Measurements from ENCODE around the gene BAD.
A peak's percentile ranks its signal among the peaks of the same experiment; 100 is the strongest.

Gene BAD

DNA sequence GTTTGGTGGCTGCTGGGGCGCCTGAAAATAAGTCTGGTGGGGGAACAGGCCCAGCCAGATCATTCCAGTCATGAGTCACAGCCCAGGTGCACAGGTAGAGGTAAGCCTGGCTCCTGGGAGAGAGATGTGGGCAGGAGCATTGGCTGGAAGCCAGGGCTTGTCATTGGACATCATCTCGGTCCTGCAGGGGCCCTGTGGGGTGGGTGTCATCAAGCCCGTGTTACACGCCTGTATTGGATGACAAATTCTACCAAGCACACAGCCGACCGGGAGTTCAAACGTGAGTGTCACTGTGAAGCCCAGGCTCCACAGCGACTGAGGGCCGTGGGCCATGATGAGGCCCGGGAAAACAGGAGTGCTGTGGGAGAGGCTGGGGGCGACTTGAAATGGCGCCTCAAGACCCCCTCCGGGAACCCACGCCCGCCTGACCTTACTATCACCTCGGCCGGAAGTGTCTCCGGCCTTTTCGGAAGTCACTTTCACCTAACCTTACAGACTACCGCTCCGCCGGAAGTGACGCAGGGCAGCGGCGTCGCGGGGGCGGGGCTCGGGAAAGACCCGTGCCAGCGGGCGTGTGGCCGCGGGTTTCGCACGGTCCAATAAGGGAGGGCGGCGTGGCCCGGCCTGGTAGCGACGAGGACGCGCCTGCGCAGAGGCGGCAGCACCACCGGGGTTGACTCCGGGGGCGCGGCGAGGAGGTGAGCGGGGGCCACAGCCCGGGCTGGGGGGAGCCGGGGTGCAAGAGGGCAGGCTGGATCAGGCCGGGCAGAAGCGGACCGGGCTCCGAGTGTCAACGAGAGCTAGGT lies 43.8 kb downstream of the BAD start, which contains the start of gene FKBP2:
Gene FKBP2, plus strand, starts transcription at position 661 of the 806 bp plus-strand sequence. CDS start 1,293 bp downstream, outside the sequence.
- Mint-ChIP-seq H3K4me1 (peaks cover 30% of the 10 kb centered on the region), H3K27ac (peak within 1 kb of the TSS; percentile 97), H3K27me3 (no peaks in the 10 kb centered on the region), H3K9me3 (no peaks in the 10 kb centered on the region), H3K4me3 (peak within 1 kb of the TSS; percentile 93), H3K36me3 (no peaks in the 10 kb centered on the region)

GRCh38 chr11:64239662-64240434 lies 44.6 kb downstream of the BAD start:
- Mint-ChIP-seq H3K4me3 (peak overlapping the region; percentile 93), H3K27me3 (no peaks in the 10 kb centered on the region), H3K4me1 (peaks cover 37% of the 10 kb centered on the region), H3K36me3 (no peaks in the 10 kb centered on the region), H3K9me3 (no peaks in the 10 kb centered on the region), H3K27ac (peak overlapping the region; percentile 97)

DNA sequence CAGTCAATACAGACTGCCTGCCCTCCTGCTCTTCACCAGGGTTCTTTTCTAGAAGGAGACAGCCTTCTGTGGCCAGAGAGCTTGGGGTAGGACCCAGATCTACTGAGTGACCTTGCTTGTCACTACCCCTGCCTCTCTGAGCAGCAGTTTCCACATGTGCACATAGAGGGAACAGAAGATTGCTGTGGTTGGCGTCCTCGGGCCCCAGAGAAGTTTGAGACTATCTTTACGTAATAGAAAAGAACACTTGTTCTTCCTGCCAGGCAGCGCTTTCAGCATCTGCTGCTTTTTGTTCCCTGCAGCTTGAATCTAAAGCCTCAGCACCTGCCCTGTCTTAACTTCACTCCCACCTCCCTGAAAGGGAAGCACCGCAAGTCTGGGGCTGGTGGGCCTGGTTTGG lies 45.5 kb downstream of the BAD start:
- H3K36me3 Mint-ChIP-seq = no peaks in the 10 kb centered on the region
- peak overlapping the region; percentile 59 for H3K27ac Mint-ChIP-seq
- peaks cover 37% of the 10 kb centered on the region for H3K4me1 Mint-ChIP-seq

GRCh38 chr11:64238076-64238475 lies 46.4 kb downstream of the BAD start:
- H3K27ac Mint-ChIP-seq = no peak overlapping the region
- no peaks in the 10 kb centered on the region for H3K36me3 Mint-ChIP-seq
- no peaks in the 10 kb centered on the region for H3K9me3 Mint-ChIP-seq
- no peaks in the 10 kb centered on the region for H3K27me3 Mint-ChIP-seq
- H3K4me3 Mint-ChIP-seq = no peak overlapping the region
- H3K4me1 Mint-ChIP-seq = peaks cover 35% of the 10 kb centered on the region

More for the DNA sequence above, 45.5 kb downstream of the BAD start:
- Mint-ChIP-seq H3K9me3 (no peaks in the 10 kb centered on the region), H3K27me3 (no peaks in the 10 kb centered on the region), H3K4me3 (no peak overlapping the region)

- Mint-ChIP-seq H3K4me3 (no peak overlapping the region), H3K36me3 (no peaks in the 10 kb centered on the region), H3K9me3 (no peaks in the 10 kb centered on the region), H3K27ac (no peak overlapping the region), H3K4me1 (peaks cover 35% of the 10 kb centered on the region), H3K27me3 (no peaks in the 10 kb centered on the region)
These were observed 46.9 kb downstream of the BAD start for GRCh38 chr11:64237484-64237951.

- peaks cover 45% of the 10 kb centered on the region for H3K4me1 Mint-ChIP-seq
- no peaks in the 10 kb centered on the region for H3K9me3 Mint-ChIP-seq
- H3K4me3 Mint-ChIP-seq = peak overlapping the region; percentile 79
- H3K36me3 Mint-ChIP-seq = no peaks in the 10 kb centered on the region
- H3K27ac Mint-ChIP-seq = peak overlapping the region; percentile 91
- no peaks in the 10 kb centered on the region for H3K27me3 Mint-ChIP-seq
These were observed 48.9 kb downstream of the BAD start for GRCh38 chr11:64235437-64236161.

DNA sequence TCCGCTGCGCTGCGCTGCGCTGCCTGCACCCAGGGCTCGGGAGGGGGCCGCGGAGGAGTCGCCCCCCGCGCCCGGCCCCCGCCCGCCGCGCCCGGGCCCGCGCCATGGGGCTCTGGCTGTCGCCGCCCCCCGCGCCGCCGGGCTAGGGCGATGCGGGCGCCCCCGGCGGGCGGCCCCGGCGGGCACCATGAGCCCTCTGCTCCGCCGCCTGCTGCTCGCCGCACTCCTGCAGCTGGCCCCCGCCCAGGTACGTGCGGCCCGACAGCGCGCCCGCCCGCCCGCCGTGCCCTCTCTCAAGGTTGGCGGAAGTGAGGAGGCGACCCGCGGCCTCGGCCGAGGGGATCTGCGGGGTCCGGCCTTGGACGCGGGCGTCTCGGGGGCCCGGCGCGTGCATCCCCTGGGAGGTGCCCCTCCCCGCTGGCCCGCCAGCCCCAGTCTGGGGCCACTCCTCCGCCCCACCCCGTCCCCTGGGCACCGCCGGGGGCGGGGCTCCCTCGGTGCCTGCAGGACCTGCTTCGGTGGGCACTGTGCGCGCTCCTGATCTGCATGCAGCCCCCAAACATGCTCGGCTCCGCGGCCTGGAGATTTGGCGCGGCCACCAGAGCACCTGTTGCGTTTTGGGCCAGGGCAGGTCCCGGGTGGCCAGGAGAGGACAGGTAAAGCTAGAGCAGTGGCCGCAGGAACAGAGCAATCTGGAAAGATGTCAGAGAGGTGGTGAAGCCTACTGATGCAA lies 49.7 kb downstream of the BAD start:
- peak overlapping the region; percentile 79 for H3K4me3 Mint-ChIP-seq
- peaks cover 40% of the 10 kb centered on the region for H3K4me1 Mint-ChIP-seq
- peak overlapping the region; percentile 76 for H3K27ac Mint-ChIP-seq
- H3K27me3 Mint-ChIP-seq = no peaks in the 10 kb centered on the region
- no peaks in the 10 kb centered on the region for H3K9me3 Mint-ChIP-seq
- no peaks in the 10 kb centered on the region for H3K36me3 Mint-ChIP-seq

- Mint-ChIP-seq H3K27me3 (no peaks in the 10 kb centered on the region), H3K4me3 (peak within 1 kb of the TSS; percentile 79), H3K4me1 (peaks cover 45% of the 10 kb centered on the region), H3K9me3 (no peaks in the 10 kb centered on the region), H3K27ac (peak within 1 kb of the TSS; percentile 91), H3K36me3 (no peaks in the 10 kb centered on the region)
These were observed 50.4 kb downstream of the BAD start, which contains the start of gene VEGFB for GRCh38 chr11:64233913-64234586. Gene VEGFB (plus strand): TSS chr11:64234584. CDS start chr11:64234834, 250 bp downstream.

DNA sequence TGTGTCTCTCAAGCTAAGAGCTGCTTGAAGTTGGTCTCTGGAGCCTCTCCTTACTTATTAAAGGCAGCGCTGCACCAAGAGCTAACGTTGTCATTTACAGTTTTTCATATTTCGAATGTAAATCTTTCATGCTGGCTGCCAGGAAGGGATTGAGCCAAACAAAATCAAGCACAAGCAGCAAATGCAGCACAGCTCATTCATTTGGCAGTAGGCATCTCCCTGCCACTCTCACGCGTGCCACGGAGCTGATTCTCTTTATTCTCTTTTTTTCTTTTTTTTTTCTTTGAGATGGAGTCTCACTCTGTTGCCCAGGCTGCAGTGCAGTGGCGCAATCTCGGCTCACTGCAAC lies 51.5 kb downstream of the BAD start:
- H3K9me3 Mint-ChIP-seq = no peaks in the 10 kb centered on the region
- H3K4me3 Mint-ChIP-seq = peak overlapping the region; percentile 76
- no peaks in the 10 kb centered on the region for H3K27me3 Mint-ChIP-seq
- H3K36me3 Mint-ChIP-seq = no peaks in the 10 kb centered on the region
- peak overlapping the region; percentile 68 for H3K27ac Mint-ChIP-seq
- peaks cover 49% of the 10 kb centered on the region for H3K4me1 Mint-ChIP-seq

GRCh38 chr11:64232182-64232966 lies 52.1 kb downstream of the BAD start:
- no peaks in the 10 kb centered on the region for H3K27me3 Mint-ChIP-seq
- no peaks in the 10 kb centered on the region for H3K9me3 Mint-ChIP-seq
- H3K27ac Mint-ChIP-seq = peak overlapping the region; percentile 68
- peak overlapping the region; percentile 76 for H3K4me3 Mint-ChIP-seq
- H3K4me1 Mint-ChIP-seq = peaks cover 54% of the 10 kb centered on the region
- H3K36me3 Mint-ChIP-seq = no peaks in the 10 kb centered on the region

DNA sequence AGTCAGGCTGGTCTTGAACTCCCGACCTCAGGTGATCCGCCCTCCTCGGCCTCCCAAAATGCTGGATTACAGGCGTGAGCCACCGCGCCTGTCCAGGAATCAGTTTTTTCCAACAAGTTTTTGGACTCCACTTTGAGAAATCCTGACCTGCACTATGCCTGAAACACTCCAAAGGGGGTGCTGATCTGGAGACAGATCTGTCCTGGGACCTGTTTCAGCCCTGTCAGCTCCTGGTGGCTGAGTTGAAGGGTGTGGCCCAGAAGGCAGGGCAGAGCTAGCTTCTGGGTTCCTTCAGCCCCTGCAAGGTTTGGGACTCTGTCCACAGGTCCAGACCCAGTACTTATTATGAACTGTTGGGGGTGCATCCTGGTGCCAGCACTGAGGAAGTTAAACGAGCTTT lies 52.9 kb downstream of the BAD start:
- Mint-ChIP-seq H3K9me3 (no peaks in the 10 kb centered on the region), H3K27ac (peak overlapping the region; percentile 68), H3K36me3 (no peaks in the 10 kb centered on the region), H3K4me1 (peaks cover 60% of the 10 kb centered on the region), H3K27me3 (no peaks in the 10 kb centered on the region), H3K4me3 (peak overlapping the region; percentile 62)

DNA sequence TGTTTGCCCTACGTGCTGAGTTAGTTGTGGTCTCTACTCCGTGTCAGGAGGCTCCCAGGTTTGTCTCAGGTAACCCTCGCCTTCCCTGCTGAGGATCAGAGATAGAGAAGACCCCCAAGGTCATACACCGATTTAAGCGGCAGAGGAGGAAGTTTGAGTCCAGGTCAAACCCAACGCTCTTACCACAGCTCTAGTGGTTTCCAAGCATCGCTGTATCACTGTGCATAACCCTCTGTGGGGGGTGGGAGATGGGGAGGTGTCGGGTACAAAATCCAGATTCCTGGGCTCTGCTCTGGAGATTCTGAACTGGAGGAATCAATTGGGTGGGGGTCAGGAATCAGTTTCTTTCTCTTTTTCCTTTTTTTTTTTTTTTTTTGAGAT lies 53.5 kb downstream of the BAD start:
- Mint-ChIP-seq H3K4me3 (peak overlapping the region; percentile 87), H3K4me1 (peaks cover 60% of the 10 kb centered on the region), H3K36me3 (no peaks in the 10 kb centered on the region), H3K27ac (no peak overlapping the region), H3K9me3 (no peaks in the 10 kb centered on the region), H3K27me3 (no peaks in the 10 kb centered on the region)

DNA sequence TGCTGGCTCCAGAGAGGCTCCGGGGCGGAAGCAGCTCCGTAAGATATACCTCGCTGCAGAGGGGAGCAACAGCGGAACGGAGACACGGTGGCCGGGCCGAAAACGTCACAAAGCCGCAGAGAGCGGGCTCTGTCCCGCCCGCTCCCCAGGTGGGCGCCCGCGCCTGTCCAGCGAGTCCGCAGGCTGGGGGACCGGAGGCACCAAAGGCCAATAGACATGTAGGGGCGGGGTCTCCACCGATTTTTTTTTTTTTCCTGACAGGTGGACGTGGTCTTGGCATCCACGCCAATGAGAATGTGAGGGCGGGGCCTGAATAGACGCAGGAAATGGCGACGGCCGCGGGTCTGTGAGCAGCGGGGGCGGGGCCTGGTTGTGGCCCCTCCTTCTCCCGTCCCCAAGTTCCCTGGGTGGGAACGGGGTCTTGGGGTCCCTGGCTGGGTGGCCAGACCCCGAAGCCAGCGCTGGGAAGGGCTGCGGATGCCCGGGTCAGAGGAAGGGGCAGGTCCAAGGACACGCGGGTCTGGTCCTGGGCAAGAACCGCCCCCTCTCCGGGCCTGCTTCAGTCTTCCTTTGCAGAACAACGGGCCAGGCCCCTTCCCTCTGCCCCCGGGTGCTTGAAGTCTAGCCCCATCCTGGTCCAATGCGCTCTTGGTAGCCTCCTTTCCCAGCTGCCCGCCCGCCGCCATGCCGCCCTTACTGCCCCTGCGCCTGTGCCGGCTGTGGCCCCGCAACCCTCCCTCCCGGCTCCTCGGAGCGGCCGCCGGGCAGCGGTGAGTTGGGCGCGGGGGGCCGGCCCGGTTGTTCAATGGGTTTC lies 54.1 kb downstream of the BAD start, which contains the start of gene DNAJC4:
Gene DNAJC4, plus strand, starts transcription at position 378 of the 814 bp plus-strand sequence. Its CDS starts 307 bp downstream, at position 685.
- Mint-ChIP-seq H3K9me3 (no peaks in the 10 kb centered on the region), H3K36me3 (no peaks in the 10 kb centered on the region), H3K27ac (peak within 1 kb of the TSS; percentile 77), H3K27me3 (no peaks in the 10 kb centered on the region), H3K4me3 (peak within 1 kb of the TSS; percentile 87), H3K4me1 (peaks cover 58% of the 10 kb centered on the region)

All from activated naive CD4-positive, alpha-beta T cell treated with anti-CD3 and anti-CD28 coated beads, Interleukin-2, amount 50 U/mL, for 24 hours (primary cell).